K562 (cell line): ENCODE results near the gene TRPV5. TPM values are rescaled to one million over a fixed set of nuclear protein-coding genes. Genes with fewer than 3 reads are reported as not detected.
A peak's percentile ranks its signal among the peaks of the same experiment; 100 is the strongest.

Experiments used
- ATAC-seq: fragments of 200-7000 bp; cut with Tn5 transposase; 3 replicates; pipeline ENCODE4 v1.9.1; 2020; ENCODE audit warnings: moderate library complexity
- BruUV-seq: library from RNA; stranded (reverse); fragments of 400-500 nt; replicated peaks from 2 replicates; lab custom pipeline; 2021; lab: Mats Ljungman, UMichigan
- CTCF ChIA-PET: fragments of 300-600 bp; formaldehyde crosslinking; extraction: SDS; loops from one replicate; lab custom pipeline; 2021; ENCODE audit warnings: low intra/inter-chr PET ratio; lab: Yijun Ruan, JAX
- POLR2A ChIA-PET: fragments of 300-600, 350-650 bp; sonication (Branson Sonifier 250); formaldehyde crosslinking; extraction: SDS; loops from one replicate; lab custom pipeline; 2021; ENCODE audit warnings: antibody characterized with exemption, inconsistent platforms; lab: Yijun Ruan, JAX
- DNase-seq, 4 experiments: peaks; one replicate each; pipeline versions ENCODE4 v3.0.0 to v3.0.0-alpha.2; 2011 to 2018; ENCODE audit warnings: low spot score in 3 of 4, mixed read lengths in 3 of 4; ENCODE audit errors: extremely low read depth in 1 of 4
- FAIRE-seq: peaks from 2 replicates; lab custom pipeline; 2011; peaks lifted over from hg19 to GRCh38; lab: Jason Lieb, UNC
- H2AFZ ChIP-seq: 2 replicates; pipeline ENCODE4 v1.6.0; 2011; ENCODE audit warnings: low read depth, low read length, control low read depth, inconsistent platforms
- H3K27ac ChIP-seq: fragments of 200-600 bp; 3 replicates; pipeline ENCODE4 v1.8.0; 2011; ENCODE audit warnings: low read depth, mild to moderate bottlenecking, control low read depth, inconsistent platforms, low read length, moderate library complexity, mixed read lengths; ENCODE audit errors: extremely low read depth
- H3K27me3 ChIP-seq, 2 experiments: fragments of 300-600 bp in 1 of 2; 2 replicates in 1 of 2; 3 replicates in 1 of 2; pipeline versions ENCODE4 v1.6.0 to v1.8.0; 2011; ENCODE audit warnings: inconsistent platforms in 2 of 2, low read length in 2 of 2, mild to moderate bottlenecking in 1 of 2, mixed read lengths in 1 of 2, moderate library complexity in 1 of 2; ENCODE audit not compliant: control insufficient read depth in 2 of 2, insufficient read depth in 2 of 2
- H3K36me3 ChIP-seq: fragments of 300-600 bp; 3 replicates; pipeline ENCODE4 v1.8.0; 2011; ENCODE audit warnings: mild to moderate bottlenecking, low read length, inconsistent platforms; ENCODE audit not compliant: control insufficient read depth, insufficient read depth
- H3K4me1 ChIP-seq, 2 experiments: fragments of 200-600 bp in 1 of 2; replicated peaks in 1 of 2; 2 replicates in 1 of 2; 3 replicates in 1 of 2; pipeline versions ENCODE4 v1.5.1 to v1.8.0; 2011; ENCODE audit warnings: inconsistent platforms in 2 of 2, low read length in 2 of 2, mild to moderate bottlenecking in 1 of 2, mixed read lengths in 1 of 2, moderate library complexity in 1 of 2; ENCODE audit not compliant: control insufficient read depth in 2 of 2, insufficient read depth in 2 of 2
- H3K4me2 ChIP-seq: 2 replicates; pipeline ENCODE4 v1.6.1; 2011; ENCODE audit warnings: low read length, control low read depth, inconsistent platforms, mixed read lengths; ENCODE audit not compliant: insufficient read depth
- H3K4me3 ChIP-seq: fragments of 200-600 bp; sonication (generic), shearing (Covaris generic); 2 replicates; pipeline ENCODE4 v1.5.1; 2016; ENCODE audit warnings: control low read depth, inconsistent platforms
- H3K79me2 ChIP-seq: fragments of 200-600 bp; 3 replicates; pipeline ENCODE4 v1.8.0; 2011; ENCODE audit warnings: low read length, inconsistent platforms; ENCODE audit not compliant: control insufficient read depth, insufficient read depth
- H3K9ac ChIP-seq, 2 experiments: 2 replicates each; pipeline versions ENCODE4 v1.6.0 to v1.6.1; 2011; ENCODE audit warnings: low read depth in 2 of 2, low read length in 2 of 2, control low read depth in 1 of 2, inconsistent platforms in 1 of 2, mild to moderate bottlenecking in 1 of 2, mixed read lengths in 1 of 2; ENCODE audit not compliant: insufficient read depth in 1 of 2
- H3K9me1 ChIP-seq: one replicate; pipeline ENCODE4 v1.6.0; 2011; ENCODE audit warnings: inconsistent platforms, mild to moderate bottlenecking, low read length, moderate library complexity; ENCODE audit not compliant: control insufficient read depth, insufficient read depth
- H3K9me3 ChIP-seq: replicated peaks from 2 replicates; pipeline ENCODE4 v1.5.1; 2011; ENCODE audit warnings: low read depth, low read length, inconsistent platforms; ENCODE audit not compliant: control insufficient read depth, insufficient read depth
- H4K20me1 ChIP-seq: replicated peaks from 2 replicates; pipeline ENCODE4 v1.6.1; 2011; ENCODE audit warnings: low read length, inconsistent platforms, mixed read lengths; ENCODE audit not compliant: control insufficient read depth, insufficient read depth
- DNMT1 ChIP-seq: fragments of 450-650 bp; IDR thresholded peaks from 2 replicates; pipeline ENCODE4 v1.6.1; 2016; ENCODE audit warnings: antibody characterized with exemption, mild to moderate bottlenecking
- ELF1 ChIP-seq: fragments of 200-800 bp; sonication (Bioruptor generic); IDR thresholded peaks from 2 replicates; pipeline ENCODE4 v1.6.1; 2016; ENCODE audit warnings: missing genetic modification characterization, missing compliant biosample characterization
- FOXJ2 ChIP-seq: fragments of 200-800 bp; sonication (Bioruptor generic); IDR thresholded peaks from 2 replicates; pipeline ENCODE4 v1.6.1; 2016; ENCODE audit warnings: missing genetic modification characterization, missing compliant biosample characterization
- FOXM1 ChIP-seq, 2 experiments: fragments of 450-650 bp in 1 of 2; sonication (generic) in 1 of 2; formaldehyde crosslinking in 1 of 2; IDR thresholded peaks; 2 replicates each; pipeline versions ENCODE4 v1.6.1 to v1.9.0; 2017 to 2022; ENCODE audit warnings: low read depth in 2 of 2, mild to moderate bottlenecking in 2 of 2, missing genetic modification reagents in 1 of 2, moderate library complexity in 1 of 2
- GABPB1 ChIP-seq: sonication (generic); formaldehyde crosslinking; IDR thresholded peaks from 2 replicates; pipeline ENCODE4 v1.8.0; 2022; ENCODE audit warnings: mild to moderate bottlenecking, missing genetic modification reagents
- IRF2 ChIP-seq: sonication (generic); formaldehyde crosslinking; IDR thresholded peaks from 2 replicates; pipeline ENCODE4 v1.8.1; 2022; ENCODE audit warnings: mild to moderate bottlenecking, missing genetic modification reagents
- L3MBTL2 ChIP-seq: fragments of 450-650 bp; IDR thresholded peaks from 2 replicates; pipeline ENCODE4 v1.6.1; 2016; ENCODE audit warnings: mild to moderate bottlenecking, moderate library complexity
- RAD21 ChIP-seq, 2 experiments: fragments of 250-450 bp in 1 of 2; fragments of 450-650 bp in 1 of 2; sonication (Bioruptor Pico) in 1 of 2; formaldehyde crosslinking in 1 of 2; IDR thresholded peaks in 1 of 2; conservative IDR thresholded peaks in 1 of 2; 2 replicates each; pipeline versions ENCODE4 v1.4.0 to v1.8.0; 2020 to 2022; ENCODE audit warnings: mild to moderate bottlenecking in 2 of 2, moderate library complexity in 1 of 2
- WGBS: fragments of 100-300 bp; shearing (Covaris generic); methylation state at CpG from one replicate; pipeline ENCODE4 v1.1.6; 2016; ENCODE audit warnings: low coverage, mixed read lengths; ENCODE audit not compliant: insufficient coverage; ENCODE audit errors: missing lambda C conversion rate; 5-methylcytosine and 5-hydroxymethylcytosine counted together
- in situ Hi-C: fragments of 300-500 bp; cut with MboI; formaldehyde crosslinking; loops from 4 replicates; pipeline ENCODE4 v1.15.0; 2018; ENCODE audit warnings: inconsistent platforms, mixed read lengths
- intact Hi-C: fragments of 100-400 bp; cut with micrococcal nuclease; formaldehyde crosslinking; loops from 2 replicates; pipeline ENCODE4 v1.14.2; 2022
- polyA plus RNA-seq, 8 experiments: library from polyadenylated mRNA; depleted of rRNA in 4 of 8; stranded (reverse) in 5 of 8; unstranded in 3 of 8; fragments of >200 nt; fragmentation: Nextera tagmentation in 2 of 8; fragmentation: Illumina TruSeq in 1 of 8; extraction: Ambion mirVana in 2 of 8; extraction: Trizol in 1 of 8; gene quantifications; 2 replicates each; pipeline versions ENCODE4 v1.2.1 to v1.2.3, GENCODE V29; 2011 to 2014; ENCODE audit warnings: inconsistent platforms in 1 of 8, missing spikeins in 1 of 8
- total RNA-seq, 7 experiments: library from RNA; depleted of rRNA in 6 of 7; stranded (reverse); fragments of >200 nt in 6 of 7; fragmentation: Illumina TruSeq in 2 of 7; extraction: Trizol in 2 of 7; gene quantifications; 2 replicates each; pipeline versions ENCODE4 v1.2.1 to v1.2.3, GENCODE V29; 2011 to 2021; ENCODE audit warnings: low replicate concordance in 1 of 7
- TF ChIP-seq, protein P1 (sequence below): fragments of 250-450 bp; sonication (Bioruptor Pico); IDR thresholded peaks from 2 replicates; pipeline ENCODE4 v1.4.0; 2020
- TF ChIP-seq, protein P2 (sequence below), 2 experiments: fragments of 250-450 bp in 1 of 2; fragments of 450-650 bp in 1 of 2; sonication (Bioruptor Pico) in 1 of 2; IDR thresholded peaks; 2 replicates each; pipeline versions ENCODE4 v1.6.1 to v1.8.0; 2016 to 2021; ENCODE audit warnings: mild to moderate bottlenecking in 2 of 2, moderate library complexity in 2 of 2, missing compliant biosample characterization in 1 of 2, missing genetic modification characterization in 1 of 2

TRPV5 gene
- total and polyA plus RNA-seq, 9 of the 15 experiments (the other 6 are each of a cell fraction or from before 2014, with no cell fraction given), result not detected

DNA sequence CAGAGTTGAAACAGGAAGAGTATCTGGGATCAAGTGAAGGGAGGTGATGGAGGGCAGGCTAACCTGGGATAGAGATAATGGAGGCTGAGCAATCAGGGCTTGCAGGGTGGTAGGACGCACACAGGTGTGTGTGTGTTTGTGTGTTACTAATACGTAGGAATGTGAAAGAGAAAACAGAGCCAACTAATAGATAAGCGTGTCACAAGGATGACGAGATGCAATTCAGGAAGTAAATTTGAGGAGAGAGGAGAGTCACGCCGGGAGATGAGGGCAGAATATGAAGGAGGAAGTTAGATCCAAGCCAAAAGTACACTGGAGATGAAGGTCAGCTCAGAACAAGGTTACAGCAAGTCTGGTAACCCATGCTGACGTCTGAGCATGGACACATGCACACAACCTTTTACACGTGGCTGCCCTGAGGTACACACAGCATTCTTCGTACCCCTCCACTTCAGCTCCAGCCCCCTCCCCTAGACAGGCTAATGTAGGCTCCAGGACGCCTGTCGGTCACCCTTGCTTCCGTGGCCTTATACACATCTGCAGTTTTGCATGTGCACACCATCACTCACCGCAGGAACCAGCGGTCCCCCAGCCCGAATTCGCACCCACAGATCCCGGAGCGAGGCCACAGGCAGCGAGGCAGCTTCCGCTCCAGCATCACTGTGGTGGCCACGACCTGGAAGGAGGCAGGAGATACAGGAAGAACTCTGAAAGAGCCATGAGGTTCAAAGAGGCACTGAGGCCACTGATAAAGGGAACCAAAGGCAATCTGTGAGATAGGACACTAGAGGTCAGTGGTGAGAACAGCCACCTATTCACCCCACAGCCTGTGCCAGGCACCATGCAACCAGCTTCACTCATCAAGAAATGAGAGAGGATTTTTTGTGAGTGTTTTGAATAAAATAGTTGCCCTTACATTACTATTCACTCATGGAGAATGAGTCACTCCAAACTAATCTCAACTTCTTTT is 24.3 kb downstream of the TRPV5 start:
- peak overlapping the region in 1 of 2 experiments; percentile 32; a peak in 1 of 4 replicates for H3K9ac ChIP-seq
- peak; percentile 80 for FAIRE-seq
- H4K20me1 ChIP-seq, result no peaks in the 10 kb centered on the region
- H3K4me2 ChIP-seq, result peak overlapping the region; percentile 53
- BruUV-seq, result no TSS peak
- no peak overlapping the region for H3K4me3 ChIP-seq
- intact Hi-C loops, result loop anchor here (1.0 kb wide), 1 partner anchor 94 kb away; no protein-coding TSS in a partner anchor
- H3K9me3 ChIP-seq, result 0 out of 2 replicates have a peak, but pooled peaks cover 3% of the 10 kb centered on the region
- ChIA-PET CTCF (interaction anchor here (0.6 to 2.1 kb wide), 3 partner anchors 92 to 763 kb away, joined by 3 to 7 read pairs (median 6); no protein-coding TSS in a partner anchor), POLR2A (interaction anchor here (0.7 kb wide), 1 partner anchor 116 kb away, joined by 3 read pairs; no protein-coding TSS in a partner anchor)
- H3K36me3 ChIP-seq, result no peaks in the 10 kb centered on the region
- DNase-seq, result peak; percentile 51 to 63 (median 56)
- 1% methylated on average over 21 of the region's 21 CpGs for WGBS
- ATAC-seq, result peak; percentile 93
- peaks cover 0 to 22% of the 10 kb centered on the region in 2 experiments; a peak in 3 of 5 replicates for H3K27me3 ChIP-seq
- peak overlapping the region; percentile 41; the same call in 1 of the 2 replicates for H2AFZ ChIP-seq
- H3K27ac ChIP-seq, result no peak overlapping the region
- H3K9me1 ChIP-seq, result no peaks in the 10 kb centered on the region
- in situ Hi-C loops, result no loop called here
- peaks cover 4 to 5% of the 10 kb centered on the region in 2 experiments; a peak in 3 of 5 replicates for H3K4me1 ChIP-seq
- no peaks in the 10 kb centered on the region for H3K79me2 ChIP-seq
- TF ChIP-seq FOXJ2 (tag), result 0 out of 2 replicates have a peak, but pooled peaks have one; percentile 21
- peak; percentile 55; the same call in 1 of the 2 replicates for TF ChIP-seq ELF1 (tag)
- TF ChIP-seq, protein P1, sequence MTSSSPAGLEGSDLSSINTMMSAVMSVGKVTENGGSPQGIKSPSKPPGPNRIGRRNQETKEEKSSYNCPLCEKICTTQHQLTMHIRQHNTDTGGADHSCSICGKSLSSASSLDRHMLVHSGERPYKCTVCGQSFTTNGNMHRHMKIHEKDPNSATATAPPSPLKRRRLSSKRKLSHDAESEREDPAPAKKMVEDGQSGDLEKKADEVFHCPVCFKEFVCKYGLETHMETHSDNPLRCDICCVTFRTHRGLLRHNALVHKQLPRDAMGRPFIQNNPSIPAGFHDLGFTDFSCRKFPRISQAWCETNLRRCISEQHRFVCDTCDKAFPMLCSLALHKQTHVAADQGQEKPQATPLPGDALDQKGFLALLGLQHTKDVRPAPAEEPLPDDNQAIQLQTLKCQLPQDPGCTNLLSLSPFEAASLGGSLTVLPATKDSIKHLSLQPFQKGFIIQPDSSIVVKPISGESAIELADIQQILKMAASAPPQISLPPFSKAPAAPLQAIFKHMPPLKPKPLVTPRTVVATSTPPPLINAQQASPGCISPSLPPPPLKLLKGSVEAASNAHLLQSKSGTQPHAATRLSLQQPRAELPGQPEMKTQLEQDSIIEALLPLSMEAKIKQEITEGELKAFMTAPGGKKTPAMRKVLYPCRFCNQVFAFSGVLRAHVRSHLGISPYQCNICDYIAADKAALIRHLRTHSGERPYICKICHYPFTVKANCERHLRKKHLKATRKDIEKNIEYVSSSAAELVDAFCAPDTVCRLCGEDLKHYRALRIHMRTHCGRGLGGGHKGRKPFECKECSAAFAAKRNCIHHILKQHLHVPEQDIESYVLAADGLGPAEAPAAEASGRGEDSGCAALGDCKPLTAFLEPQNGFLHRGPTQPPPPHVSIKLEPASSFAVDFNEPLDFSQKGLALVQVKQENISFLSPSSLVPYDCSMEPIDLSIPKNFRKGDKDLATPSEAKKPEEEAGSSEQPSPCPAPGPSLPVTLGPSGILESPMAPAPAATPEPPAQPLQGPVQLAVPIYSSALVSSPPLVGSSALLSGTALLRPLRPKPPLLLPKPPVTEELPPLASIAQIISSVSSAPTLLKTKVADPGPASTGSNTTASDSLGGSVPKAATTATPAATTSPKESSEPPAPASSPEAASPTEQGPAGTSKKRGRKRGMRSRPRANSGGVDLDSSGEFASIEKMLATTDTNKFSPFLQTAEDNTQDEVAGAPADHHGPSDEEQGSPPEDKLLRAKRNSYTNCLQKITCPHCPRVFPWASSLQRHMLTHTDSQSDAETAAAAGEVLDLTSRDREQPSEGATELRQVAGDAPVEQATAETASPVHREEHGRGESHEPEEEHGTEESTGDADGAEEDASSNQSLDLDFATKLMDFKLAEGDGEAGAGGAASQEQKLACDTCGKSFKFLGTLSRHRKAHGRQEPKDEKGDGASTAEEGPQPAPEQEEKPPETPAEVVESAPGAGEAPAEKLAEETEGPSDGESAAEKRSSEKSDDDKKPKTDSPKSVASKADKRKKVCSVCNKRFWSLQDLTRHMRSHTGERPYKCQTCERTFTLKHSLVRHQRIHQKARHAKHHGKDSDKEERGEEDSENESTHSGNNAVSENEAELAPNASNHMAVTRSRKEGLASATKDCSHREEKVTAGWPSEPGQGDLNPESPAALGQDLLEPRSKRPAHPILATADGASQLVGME (CRISPR knock-in tag), result no peak
- TF ChIP-seq IRF2, result no peak
- 0 out of 2 replicates have a peak, but pooled peaks have one; percentile 20 for TF ChIP-seq L3MBTL2
- TF ChIP-seq RAD21 (CRISPR knock-in tag; conservative IDR thresholded peaks at IDR 0.05 in 1 of 2, IDR thresholded peaks at IDR 0.05 in 1 of 2), result peak; percentile 52 to 55
- TF ChIP-seq, protein P2, sequence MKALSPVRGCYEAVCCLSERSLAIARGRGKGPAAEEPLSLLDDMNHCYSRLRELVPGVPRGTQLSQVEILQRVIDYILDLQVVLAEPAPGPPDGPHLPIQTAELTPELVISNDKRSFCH (CRISPR knock-in tag; IDR thresholded peaks at IDR 0.05), result no peak
- TF ChIP-seq, protein P2 (tag; IDR thresholded peaks at IDR 0.05), result peak; percentile 54; the same call in 1 of the 2 replicates
- no peak for TF ChIP-seq DNMT1
- peak; percentile 36; the same call in 1 of the 2 replicates for TF ChIP-seq GABPB1 (CRISPR knock-in tag)
- TF ChIP-seq FOXM1 (IDR thresholded peaks at IDR 0.05; ENCODE audit: low read depth), result no peak
- peak; percentile 54; the same call in 1 of the 2 replicates for TF ChIP-seq FOXM1 (CRISPR knock-in tag; IDR thresholded peaks at IDR 0.05; ENCODE audit: low read depth)
